Caco-2 (cell line): ENCODE results near the gene EIF4E3. TPM values are rescaled to one million over a fixed set of nuclear protein-coding genes. Genes with fewer than 3 reads are reported as not detected.

ENCODE experiments used
- BruUV-seq: library from RNA; stranded (reverse); fragments of 400-500 nt; replicated peaks from 2 replicates; lab custom pipeline; 2021; lab: Mats Ljungman, UMichigan
- CTCF ChIA-PET: fragments of 300-600 bp; sonication (Branson Sonifier 250); formaldehyde crosslinking; loops from one replicate; lab custom pipeline; 2022; ENCODE audit warnings: antibody characterized with exemption; lab: Charles Lee
- POLR2A ChIA-PET: fragments of 300-600 bp; sonication (Branson Sonifier 250); formaldehyde crosslinking; loops from one replicate; lab custom pipeline; 2022; ENCODE audit warnings: antibody characterized with exemption; lab: Charles Lee
- DNase-seq, 2 experiments: peaks; one replicate each; pipeline versions ENCODE4 v3.0.0 to v3.0.0-alpha.2; 2020 to 2022
- H3K27me3 ChIP-seq: replicated peaks from 2 replicates; pipeline ENCODE4 v1.6.0; 2011; ENCODE audit warnings: low read length; ENCODE audit not compliant: control insufficient read depth, insufficient read depth
- H3K36me3 ChIP-seq: 2 replicates; pipeline ENCODE4 v1.5.1; 2011; ENCODE audit warnings: low read length; ENCODE audit not compliant: control insufficient read depth, insufficient read depth
- H3K4me1 ChIP-seq: fragments of 250-450 bp; sonication (Bioruptor Pico); 2 replicates; pipeline ENCODE4 v1.5.1; 2020; ENCODE audit warnings: mild to moderate bottlenecking
- H3K4me3 ChIP-seq: 2 replicates; pipeline ENCODE4 v1.5.1; 2011; ENCODE audit warnings: low read depth, mild to moderate bottlenecking, control low read depth, low read length
- H3K9me3 ChIP-seq: fragments of 250-450 bp; sonication (Bioruptor Pico); 2 replicates; pipeline ENCODE4 v1.5.1; 2020; ENCODE audit warnings: mild to moderate bottlenecking, moderate library complexity
- H3K27ac Mint-ChIP-seq: one replicate; pipeline ENCODE4 v1.8.0; 2022; ENCODE audit warnings: mixed read lengths; ENCODE audit not compliant: unreplicated experiment
- H3K27me3 Mint-ChIP-seq: one replicate; pipeline ENCODE4 v1.8.0; 2022; ENCODE audit warnings: mixed read lengths; ENCODE audit not compliant: insufficient read depth, unreplicated experiment
- H3K36me3 Mint-ChIP-seq: one replicate; pipeline ENCODE4 v1.8.0; 2022; ENCODE audit warnings: mild to moderate bottlenecking, mixed read lengths; ENCODE audit not compliant: insufficient read depth, unreplicated experiment
- H3K4me1 Mint-ChIP-seq: one replicate; pipeline ENCODE4 v1.8.0; 2022; ENCODE audit warnings: low read depth, mixed read lengths; ENCODE audit not compliant: unreplicated experiment
- H3K4me3 Mint-ChIP-seq: one replicate; pipeline ENCODE4 v1.8.0; 2022; ENCODE audit warnings: mild to moderate bottlenecking, moderate library complexity, mixed read lengths; ENCODE audit not compliant: unreplicated experiment
- H3K9me3 Mint-ChIP-seq: one replicate; pipeline ENCODE4 v1.8.0; 2022; ENCODE audit warnings: mixed read lengths; ENCODE audit not compliant: unreplicated experiment
- intact Hi-C: fragments of 100-400 bp; cut with micrococcal nuclease; formaldehyde crosslinking; loops from one replicate; pipeline ENCODE4 v1.10.0; 2022; ENCODE audit not compliant: unreplicated experiment
- total RNA-seq: library from RNA; stranded (reverse); gene quantifications from 2 replicates; pipeline ENCODE4 v1.2.3, GENCODE V29; 2022
- TF ChIP-seq, protein P1 (sequence below), 2 experiments: fragments of 200-600 bp in 1 of 2; IDR thresholded peaks; 1 replicate in 1 of 2; 2 replicates in 1 of 2; pipeline versions ENCODE4 v1.5.1 to v1.8.0; 2011 to 2022; ENCODE audit warnings: antibody characterized with exemption in 1 of 2, control low read depth in 1 of 2, inconsistent platforms in 1 of 2, low read depth in 1 of 2, low read length in 1 of 2, mild to moderate bottlenecking in 1 of 2, moderate library complexity in 1 of 2; ENCODE audit not compliant: insufficient read depth in 1 of 2, severe bottlenecking in 1 of 2, unreplicated experiment in 1 of 2

The EIF4E3 gene
- total RNA-seq, 1 experiment from 2014 or later = 1.7 TPM

DNA sequence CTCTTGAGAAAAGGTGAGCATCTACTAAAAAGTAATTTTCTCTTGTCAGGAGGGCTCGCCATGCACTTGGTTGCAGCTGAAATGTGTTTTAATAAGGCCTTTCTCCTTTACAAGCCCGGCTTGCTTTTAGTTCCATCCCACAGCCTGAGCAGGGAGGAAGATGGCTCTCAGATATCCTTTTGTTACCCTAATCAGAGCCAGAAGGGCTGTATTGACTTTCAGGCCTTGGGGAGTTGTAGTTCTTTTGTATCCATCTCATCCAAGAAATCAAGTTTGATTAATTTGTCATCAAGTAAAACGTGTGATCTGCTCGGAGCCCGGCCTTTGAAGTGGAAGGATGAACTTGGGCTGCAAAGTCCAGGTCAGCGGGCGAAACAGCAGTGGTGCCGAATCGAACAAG is 52.9 kb downstream of the EIF4E3 start:
- Histone ChIP-seq H3K9me3 (no peaks in the 10 kb centered on the region), H3K27me3 (no peaks in the 10 kb centered on the region), H3K36me3 (no peaks in the 10 kb centered on the region), H3K4me3 (no peak overlapping the region), H3K4me1 (no peaks in the 10 kb centered on the region)
- Mint-ChIP-seq H3K4me3 (no peak overlapping the region), H3K9me3 (no peaks in the 10 kb centered on the region), H3K27ac (no peak overlapping the region), H3K36me3 (no peaks in the 10 kb centered on the region), H3K4me1 (no peaks in the 10 kb centered on the region), H3K27me3 (peaks cover under 1% of the 10 kb centered on the region)
- ChIA-PET CTCF (no interaction called here), POLR2A (no interaction called here)
- no TSS peak for BruUV-seq
- TF ChIP-seq, protein P1, sequence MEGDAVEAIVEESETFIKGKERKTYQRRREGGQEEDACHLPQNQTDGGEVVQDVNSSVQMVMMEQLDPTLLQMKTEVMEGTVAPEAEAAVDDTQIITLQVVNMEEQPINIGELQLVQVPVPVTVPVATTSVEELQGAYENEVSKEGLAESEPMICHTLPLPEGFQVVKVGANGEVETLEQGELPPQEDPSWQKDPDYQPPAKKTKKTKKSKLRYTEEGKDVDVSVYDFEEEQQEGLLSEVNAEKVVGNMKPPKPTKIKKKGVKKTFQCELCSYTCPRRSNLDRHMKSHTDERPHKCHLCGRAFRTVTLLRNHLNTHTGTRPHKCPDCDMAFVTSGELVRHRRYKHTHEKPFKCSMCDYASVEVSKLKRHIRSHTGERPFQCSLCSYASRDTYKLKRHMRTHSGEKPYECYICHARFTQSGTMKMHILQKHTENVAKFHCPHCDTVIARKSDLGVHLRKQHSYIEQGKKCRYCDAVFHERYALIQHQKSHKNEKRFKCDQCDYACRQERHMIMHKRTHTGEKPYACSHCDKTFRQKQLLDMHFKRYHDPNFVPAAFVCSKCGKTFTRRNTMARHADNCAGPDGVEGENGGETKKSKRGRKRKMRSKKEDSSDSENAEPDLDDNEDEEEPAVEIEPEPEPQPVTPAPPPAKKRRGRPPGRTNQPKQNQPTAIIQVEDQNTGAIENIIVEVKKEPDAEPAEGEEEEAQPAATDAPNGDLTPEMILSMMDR (IDR thresholded peaks at IDR 0.05; ENCODE audit: insufficient read depth in 1 of 2, low read depth in 1 of 2, low read length in 1 of 2, severe bottlenecking in 1 of 2, unreplicated experiment in 1 of 2) = no peak
- intact Hi-C loops = no loop called here
- no peak for DNase-seq

DNA sequence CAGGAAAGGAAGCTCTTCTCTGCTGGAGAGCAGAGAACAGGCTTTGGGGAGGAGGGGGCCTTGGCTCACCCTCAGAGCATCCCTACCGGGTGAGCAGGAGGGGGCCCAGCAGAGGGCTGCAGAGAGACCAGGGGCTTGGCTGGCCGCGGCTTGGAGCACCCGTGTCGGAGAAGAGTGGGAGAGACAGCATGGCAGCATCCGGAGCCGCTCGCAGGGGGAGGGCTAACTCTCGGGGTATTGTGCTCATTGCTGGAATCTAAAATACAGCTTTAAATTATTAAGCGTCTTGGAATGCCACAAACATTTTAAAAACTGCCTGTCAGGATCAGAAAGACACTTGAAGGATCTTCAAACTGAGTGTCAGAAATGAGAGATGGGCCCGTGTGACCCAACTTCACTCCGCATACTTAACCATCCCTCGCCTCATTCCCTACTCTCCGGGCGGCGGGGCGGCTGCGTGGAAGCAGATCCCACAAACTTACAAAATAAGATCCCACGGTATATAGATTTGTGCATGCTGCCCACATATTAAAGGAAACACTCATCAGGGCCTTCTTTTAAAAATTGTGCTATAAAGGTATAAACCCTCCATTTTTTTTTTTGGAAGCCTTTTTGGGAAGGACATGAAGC is 53.9 kb downstream of the EIF4E3 start:
- intact Hi-C loops = no loop called here
- no peak for DNase-seq
- CTCF ChIA-PET = no interaction called here
- Histone ChIP-seq H3K4me1 (no peaks in the 10 kb centered on the region), H3K36me3 (no peaks in the 10 kb centered on the region), H3K27me3 (no peaks in the 10 kb centered on the region), H3K4me3 (no peak overlapping the region), H3K9me3 (no peaks in the 10 kb centered on the region)
- TF ChIP-seq, protein P1 (IDR thresholded peaks at IDR 0.05; ENCODE audit: insufficient read depth in 1 of 2, low read depth in 1 of 2, low read length in 1 of 2, severe bottlenecking in 1 of 2, unreplicated experiment in 1 of 2) = no peak
- BruUV-seq = no TSS peak
- Mint-ChIP-seq H3K36me3 (no peaks in the 10 kb centered on the region), H3K27ac (no peak overlapping the region), H3K9me3 (no peaks in the 10 kb centered on the region), H3K4me3 (no peak overlapping the region), H3K27me3 (no peaks in the 10 kb centered on the region), H3K4me1 (no peaks in the 10 kb centered on the region)
- POLR2A ChIA-PET = no interaction called here

DNA sequence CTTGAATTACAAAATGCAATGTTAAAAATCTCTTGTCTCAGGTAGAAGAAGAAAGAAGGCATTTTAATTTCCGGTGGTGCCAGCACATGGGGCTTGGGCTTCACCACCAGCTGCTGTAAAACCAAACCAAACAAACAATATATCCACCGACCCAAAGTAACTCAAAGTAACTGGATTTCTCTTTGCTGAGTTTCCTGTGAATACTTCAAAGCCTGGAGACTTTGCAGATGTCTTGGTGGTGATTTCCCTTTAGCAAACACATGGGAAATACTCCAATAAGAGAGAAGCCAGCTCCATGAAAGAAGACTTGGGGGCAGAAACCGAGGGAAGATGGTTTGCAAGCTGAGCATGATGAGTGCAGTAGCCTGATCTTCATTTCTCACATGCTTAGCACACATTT is 62.6 kb downstream of the EIF4E3 start:
- Mint-ChIP-seq H3K4me3 (no peak overlapping the region), H3K27me3 (no peaks in the 10 kb centered on the region), H3K4me1 (no peaks in the 10 kb centered on the region), H3K9me3 (peaks cover 9% of the 10 kb centered on the region), H3K36me3 (no peaks in the 10 kb centered on the region), H3K27ac (no peak overlapping the region)
- Histone ChIP-seq H3K4me3 (no peak overlapping the region), H3K4me1 (no peaks in the 10 kb centered on the region), H3K36me3 (no peaks in the 10 kb centered on the region), H3K27me3 (no peaks in the 10 kb centered on the region), H3K9me3 (no peaks in the 10 kb centered on the region)
- TF ChIP-seq, protein P1 (IDR thresholded peaks at IDR 0.05; ENCODE audit: insufficient read depth in 1 of 2, low read depth in 1 of 2, low read length in 1 of 2, severe bottlenecking in 1 of 2, unreplicated experiment in 1 of 2) = no peak
- ChIA-PET POLR2A (no interaction called here), CTCF (no interaction called here)
- no peak for DNase-seq
- BruUV-seq = no TSS peak
- intact Hi-C loops = no loop called here
